ENCODE results near the gene SHROOM1.
"Not testable (repeated sequence)": the region's sequence is repeated elsewhere in the genome, so short reads cannot be mapped to it uniquely, and the experiment has no call there.

SHROOM1 gene

DNA sequence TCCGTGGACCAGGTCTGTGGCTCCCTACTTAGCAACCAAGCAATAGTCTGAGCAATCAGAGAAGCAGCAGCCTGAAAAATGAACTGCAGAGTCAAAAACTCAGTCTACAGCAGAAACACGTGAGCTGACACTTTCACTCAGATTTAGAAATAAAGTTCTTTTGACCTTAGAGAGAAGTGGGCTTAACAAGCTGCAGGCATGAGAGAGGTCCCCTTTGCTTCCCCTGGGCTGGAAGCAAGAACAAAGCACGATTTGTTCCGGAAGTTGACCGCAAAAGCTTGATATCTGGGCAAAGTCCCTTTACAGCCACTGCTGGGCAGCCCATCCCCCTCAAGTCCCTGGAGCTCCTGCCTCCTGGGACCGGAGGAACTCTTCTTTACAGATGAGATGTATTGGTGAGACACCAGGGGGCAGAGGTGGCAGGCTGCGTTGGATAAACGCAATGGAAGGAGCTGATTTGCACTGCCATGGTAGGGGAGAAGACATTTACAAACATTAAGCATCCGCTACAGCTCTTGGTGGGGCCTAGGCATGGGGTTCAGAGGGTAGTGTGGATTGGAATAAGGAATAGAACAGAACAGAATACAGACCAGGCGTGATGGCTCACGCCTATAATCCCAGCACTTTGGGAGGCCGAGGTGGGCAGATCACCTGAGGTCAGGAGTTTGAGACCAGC is 23.1 kb downstream of the SHROOM1 start:
- DNase-seq: no peak

- DNase-seq: not testable (repeated sequence)
Measured at GRCh38 chr5:132806804-132807162, 23.7 kb downstream of the SHROOM1 start.

DNA sequence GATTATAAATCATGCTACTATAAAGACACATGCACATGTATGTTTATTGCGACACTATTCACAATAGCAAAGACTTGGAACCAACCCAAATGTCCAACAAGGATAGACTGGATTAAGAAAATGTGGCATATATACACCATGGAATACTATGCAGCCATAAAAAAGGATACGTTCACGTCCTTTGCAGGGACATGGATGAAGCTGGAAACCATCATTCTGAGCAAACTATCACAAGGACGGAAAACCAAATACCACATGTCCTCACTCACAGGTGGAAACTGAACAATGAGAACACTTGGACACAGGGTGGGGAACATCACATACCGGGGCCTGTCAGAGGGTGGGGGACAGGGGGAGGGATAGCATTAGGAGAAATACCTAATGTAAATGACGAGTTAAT is 24.6 kb downstream of the SHROOM1 start:
- DNase-seq: not testable (repeated sequence)

DNA sequence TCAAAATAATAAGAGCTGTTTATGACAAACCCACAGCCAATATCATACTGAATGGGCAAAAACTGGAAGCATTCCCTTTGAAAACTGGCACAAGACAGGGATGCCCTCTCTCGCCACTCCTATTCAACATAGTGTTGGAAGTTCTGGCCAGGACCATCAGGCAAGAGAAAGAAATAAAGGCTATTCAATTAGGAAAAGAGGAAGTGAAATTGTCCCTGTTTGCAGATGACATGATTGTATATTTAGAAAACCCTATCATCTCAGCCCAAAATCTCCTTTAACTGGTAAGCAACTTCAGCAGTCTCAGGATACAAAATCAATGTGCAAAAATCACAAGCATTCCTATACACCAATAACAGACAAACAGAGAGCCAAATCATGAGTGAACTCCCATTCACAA is 26.2 kb downstream of the SHROOM1 start:
- not testable (repeated sequence) for DNase-seq

- DNase-seq: not testable (repeated sequence)
Measured at GRCh38 chr5:132802685-132803066, 27.8 kb downstream of the SHROOM1 start.

DNA sequence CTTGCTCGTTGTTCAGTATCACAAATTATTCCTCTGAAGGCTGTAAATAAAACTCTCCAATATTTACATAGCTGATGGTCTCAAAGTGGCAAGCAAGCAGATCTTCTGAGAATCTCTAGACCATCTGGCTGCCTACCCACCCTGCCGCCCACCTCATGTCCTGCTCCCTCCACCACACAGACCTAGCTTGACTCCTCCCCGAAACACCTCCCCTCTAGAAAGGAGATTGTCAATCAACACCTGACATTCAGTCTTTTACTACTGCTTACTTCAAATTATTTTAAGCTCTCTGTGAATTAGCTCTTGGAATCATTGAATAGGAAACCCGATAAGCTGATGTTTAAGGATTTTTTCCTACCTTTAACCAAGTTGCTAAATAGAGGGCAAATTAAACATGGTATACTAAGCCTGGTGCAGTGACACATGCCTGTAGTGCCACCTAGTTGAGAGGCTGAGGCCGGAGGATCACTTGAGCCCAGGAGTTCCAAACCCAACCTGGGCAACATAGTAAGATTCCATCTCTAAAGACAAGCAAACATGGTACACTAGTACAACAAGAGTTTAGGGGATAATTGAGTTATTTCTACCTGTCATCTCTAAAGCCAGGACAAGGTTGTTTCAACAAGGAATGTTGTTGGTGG is 28.3 kb downstream of the SHROOM1 start:
- DNase-seq: no peak

DNA sequence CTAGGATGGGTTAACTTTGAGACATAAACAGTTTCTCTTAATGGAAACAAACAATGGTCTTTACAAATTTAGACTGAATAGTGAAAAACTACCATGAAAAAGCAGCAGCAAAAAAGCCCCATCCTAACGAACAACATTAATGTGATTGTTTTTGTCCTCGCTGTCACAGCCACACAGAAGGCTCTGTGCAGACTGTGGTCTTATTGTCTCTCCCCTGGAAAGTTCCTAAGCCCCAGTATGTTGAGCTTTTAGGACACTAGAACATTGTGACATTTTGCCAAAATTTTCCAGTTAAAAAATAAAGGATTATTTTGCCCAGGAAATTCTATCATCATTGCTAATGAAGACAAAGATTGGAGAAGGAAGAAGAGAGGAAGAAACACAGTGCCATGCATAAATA is 29.9 kb downstream of the SHROOM1 start:
- no peak for DNase-seq

DNA sequence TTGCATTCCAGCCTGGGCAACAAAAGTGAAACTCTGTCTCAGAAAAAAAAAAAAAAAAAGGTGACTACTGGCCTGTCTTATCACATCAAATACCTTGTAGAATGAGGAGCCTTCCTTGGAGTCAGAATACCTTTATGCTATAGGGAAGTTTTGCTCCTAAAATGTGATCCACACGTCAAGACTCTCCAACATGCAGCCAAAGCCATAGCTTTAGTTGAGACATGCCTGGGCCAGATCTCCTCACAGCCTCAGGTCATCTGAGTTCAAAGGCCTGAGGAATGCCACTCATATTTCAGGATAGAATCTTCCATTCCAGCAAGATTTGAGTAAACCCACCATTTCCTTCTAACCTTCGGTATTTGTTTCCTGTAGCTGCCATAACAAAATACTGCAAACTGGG is 31.1 kb downstream of the SHROOM1 start:
- DNase-seq: no peak

GRCh38 chr5:132797651-132798050 is 32.8 kb downstream of the SHROOM1 start:
- no peak for DNase-seq

DNA sequence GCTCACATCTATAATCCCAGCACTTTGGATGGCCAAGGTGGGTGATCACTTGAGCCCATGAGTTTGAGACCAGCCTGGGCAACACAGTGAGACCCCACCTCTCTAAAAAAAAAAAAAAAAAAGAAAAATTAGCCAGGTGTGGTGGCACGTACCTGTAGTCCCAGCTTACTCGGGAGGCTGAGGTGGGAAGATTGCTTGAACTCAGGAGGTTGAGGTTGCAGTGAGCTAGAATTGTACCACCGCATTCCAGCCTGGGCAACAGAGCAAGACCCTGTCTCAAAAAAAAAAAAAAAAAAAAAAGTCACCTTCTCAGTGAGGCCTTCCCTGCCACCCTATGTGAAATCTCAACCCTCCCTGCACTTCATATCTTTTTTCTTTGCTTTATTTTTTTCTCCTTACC is 39.4 kb downstream of the SHROOM1 start:
- no peak for DNase-seq

GRCh38 chr5:132790201-132790865 is 40.1 kb downstream of the SHROOM1 start:
- DNase-seq: no peak

- no peak for DNase-seq
Measured at GRCh38 chr5:132788990-132789886, 41.2 kb downstream of the SHROOM1 start.

- DNase-seq: no peak
Measured at GRCh38 chr5:132788508-132788907, 41.9 kb downstream of the SHROOM1 start.

DNA sequence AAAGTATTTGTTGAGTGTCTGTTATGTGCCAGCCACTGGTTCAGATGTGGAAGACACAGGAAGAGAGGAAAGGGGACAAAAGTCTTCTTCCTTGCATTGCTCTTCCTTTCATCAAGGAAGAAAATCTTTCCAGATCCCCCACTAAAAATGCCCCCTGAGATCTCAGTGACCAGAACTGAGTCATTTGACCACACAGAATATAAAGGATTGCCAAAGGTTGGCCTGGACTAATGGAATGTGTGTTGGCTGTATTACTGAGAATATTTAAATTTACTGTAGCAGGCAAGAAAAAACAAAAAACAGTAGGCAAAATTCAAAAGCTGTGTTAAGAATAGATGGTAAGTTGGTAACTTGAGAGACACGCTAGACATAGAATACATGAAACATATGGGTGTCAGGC is 43.4 kb downstream of the SHROOM1 start:
- DNase-seq: peak; percentile 71

DNA sequence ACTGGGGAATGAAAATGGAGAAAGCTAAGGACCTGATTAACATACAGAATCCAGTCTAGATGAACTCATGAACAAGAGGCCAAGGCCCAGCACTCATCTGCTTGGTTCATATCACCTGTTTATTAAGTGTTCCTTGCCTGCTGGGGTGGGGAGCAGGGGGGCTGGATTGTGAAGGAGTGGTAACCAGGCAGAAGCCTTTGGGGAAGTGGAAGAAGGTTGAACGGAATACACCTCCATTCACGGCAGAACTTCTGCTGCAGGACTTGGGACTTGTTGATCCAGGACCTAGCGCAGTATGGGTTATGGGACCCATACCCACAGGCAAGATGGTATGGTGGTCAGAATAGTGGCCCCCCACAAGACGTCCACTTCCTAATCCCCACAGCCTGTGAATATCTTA is 44.6 kb downstream of the SHROOM1 start:
- no peak for DNase-seq

DNA sequence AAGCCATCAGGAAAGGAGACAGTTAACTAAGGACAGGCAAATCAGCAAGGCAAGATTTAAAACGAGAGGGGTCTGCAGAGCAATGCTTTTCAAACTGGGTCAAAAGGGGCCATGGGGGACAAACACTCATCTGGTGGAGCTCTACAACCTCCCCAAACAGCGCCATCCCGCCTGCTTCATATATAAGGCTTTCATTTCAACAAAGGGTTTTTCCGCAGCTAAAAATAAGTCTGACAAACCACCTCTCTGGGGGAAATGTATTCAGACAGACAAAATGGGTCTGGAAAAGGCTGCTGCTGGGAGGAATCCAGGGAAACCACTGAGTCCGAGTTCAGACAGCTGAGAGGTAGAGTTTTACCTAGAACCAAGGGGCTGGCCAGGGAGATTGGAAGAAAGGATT is 45.1 kb downstream of the SHROOM1 start:
- DNase-seq: peak; percentile 37

DNA sequence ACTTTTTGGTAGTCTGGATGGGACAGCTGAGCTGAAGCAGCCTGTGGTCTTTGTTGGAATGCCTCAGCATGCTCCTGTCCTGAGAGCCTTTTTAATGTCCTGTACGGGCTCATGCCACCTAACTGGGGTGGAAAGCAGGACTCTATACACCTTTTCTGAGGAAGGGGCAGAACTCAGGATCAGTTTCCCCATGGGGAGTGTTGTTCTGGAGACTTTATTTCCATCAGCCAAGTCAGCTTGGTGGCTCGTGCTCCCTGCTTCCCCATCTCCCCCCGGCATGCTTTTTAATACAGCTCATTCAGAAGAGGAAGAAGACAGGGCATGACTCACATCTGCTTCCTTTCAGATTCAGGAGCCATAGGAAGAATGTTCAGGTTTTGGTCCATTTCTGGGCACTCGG is 48.3 kb downstream of the SHROOM1 start:
- DNase-seq: peak; percentile 67

DNA sequence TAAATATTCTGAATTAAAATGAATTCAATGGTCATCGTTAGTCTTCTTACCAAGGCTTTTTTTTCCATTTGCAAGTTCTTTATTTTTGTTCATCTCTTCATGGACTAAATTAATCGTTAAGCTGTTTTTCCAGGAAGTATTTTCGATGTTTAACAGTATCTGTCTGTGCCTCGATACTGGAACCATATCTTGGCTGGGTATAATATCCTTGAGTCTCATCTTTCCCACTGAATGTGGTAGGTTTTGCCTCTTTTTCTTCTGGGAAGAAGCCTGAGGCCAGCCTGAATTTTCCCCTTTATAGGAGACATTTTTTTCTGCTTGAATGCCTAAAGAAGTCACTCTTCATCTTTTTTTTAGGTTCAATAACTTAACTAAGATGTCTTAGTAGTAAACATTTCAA is 49.4 kb downstream of the SHROOM1 start:
- DNase-seq: no peak

GRCh38 chr5:132780577-132780976 is 49.9 kb downstream of the SHROOM1 start:
- no peak for DNase-seq

DNA sequence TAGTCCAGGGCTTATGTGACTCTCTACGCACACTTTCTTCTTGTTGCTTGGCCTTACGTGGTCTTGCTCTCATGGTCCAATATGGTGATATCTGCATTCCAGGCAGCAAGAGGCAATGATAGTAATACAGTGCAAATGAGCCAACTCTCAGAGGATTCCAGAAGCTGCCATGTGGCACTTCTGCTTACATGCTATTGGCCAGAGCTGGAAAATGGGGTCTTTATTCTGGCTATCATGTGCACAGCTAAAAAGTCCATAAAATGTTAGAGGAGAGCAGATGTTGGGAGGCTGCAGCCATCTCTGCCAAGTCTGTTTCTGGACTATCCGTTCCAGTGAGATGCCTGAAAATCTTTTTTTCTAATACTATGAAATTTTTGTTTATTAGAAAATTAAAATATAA is 50.5 kb downstream of the SHROOM1 start:
- DNase-seq: no peak

DNA sequence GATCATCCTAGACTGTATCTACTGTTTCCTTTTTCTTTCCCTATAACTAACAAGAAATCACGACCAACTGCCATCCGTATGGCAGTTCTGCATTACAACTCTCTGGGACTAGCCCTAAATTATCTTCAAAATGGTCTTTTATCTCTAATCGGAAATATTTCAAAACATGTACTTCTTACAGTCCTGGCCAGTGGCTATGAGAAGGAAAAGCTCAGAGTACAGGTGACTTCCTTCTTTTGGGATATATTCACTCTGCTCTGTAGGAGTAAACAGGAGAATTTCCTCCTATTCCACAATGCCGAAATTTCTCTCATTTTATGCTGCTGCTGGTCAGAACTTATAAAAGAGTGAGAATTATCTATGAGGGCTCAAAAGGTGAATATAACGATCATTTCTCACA is 51.6 kb downstream of the SHROOM1 start:
- DNase-seq: no peak

DNA sequence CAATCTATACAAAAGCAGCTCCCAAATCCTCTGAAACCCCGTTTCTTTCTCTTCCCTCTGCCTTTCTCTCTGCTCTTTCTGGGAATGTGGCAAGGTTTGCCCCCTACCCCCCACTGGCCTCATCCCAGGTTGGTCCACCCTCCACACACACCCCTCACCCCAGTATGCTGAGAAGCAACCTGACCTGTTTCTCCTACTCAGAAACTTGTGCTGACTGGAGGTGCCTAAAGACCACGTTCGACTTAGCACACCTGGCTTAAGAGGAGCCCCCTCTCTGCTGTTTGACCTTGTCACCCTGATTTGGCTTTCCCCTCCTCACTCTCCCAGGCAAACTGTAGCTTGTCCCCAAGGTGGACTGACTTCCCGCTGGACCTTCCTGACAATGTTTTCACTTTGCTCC is 52.3 kb downstream of the SHROOM1 start:
- DNase-seq: no peak

All from fibroblast of skin of scalp (primary cell).